ENCODE data around the gene CNPY3. TPM values are rescaled to one million over a fixed set of nuclear protein-coding genes. Genes with fewer than 3 reads are reported as not detected.

Gene CNPY3
- polyA plus RNA-seq, 1 donor (not counting 4 experiments of a cell fraction or from before 2014, with no cell fraction given): 19.7 TPM

DNA sequence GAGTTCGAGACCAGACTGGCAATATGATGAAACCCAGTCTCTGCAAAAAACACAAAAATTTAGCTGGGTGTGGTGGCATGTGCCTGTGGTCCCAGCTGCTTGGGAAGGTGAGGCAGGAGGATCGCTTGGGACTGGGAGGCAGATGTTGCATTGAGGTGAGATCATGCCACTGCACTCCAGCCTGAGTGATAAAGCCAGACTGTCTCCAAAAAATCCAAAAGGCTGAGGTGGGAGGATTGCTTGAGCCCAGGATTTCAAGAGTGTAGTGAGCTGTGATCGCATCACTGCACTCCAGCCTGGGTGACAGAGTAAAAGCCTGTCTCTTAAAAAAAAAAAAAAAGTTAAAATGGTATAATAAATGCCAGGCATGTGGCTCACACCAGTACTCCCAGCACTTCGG is 14.7 kb upstream of the CNPY3 start:
- Histone ChIP-seq H3K27me3 (ENCODE audit: control insufficient read depth, extremely low read depth, insufficient read depth, low read length) (peaks cover 4% of the 10 kb centered on the region), H3K9me1 (ENCODE audit: control insufficient read depth, extremely low read depth, insufficient read depth, low read length) (no peaks in the 10 kb centered on the region), H3K4me3 (ENCODE audit: control insufficient read depth in 2 of 3, extremely low read depth in 1 of 3, insufficient read depth in 2 of 3, low read depth in 1 of 3, low read length in 3 of 3) (no peak overlapping the region), H3K9ac (ENCODE audit: control insufficient read depth, extremely low read depth, insufficient read depth, low read length) (no peak overlapping the region), H3K4me2 (ENCODE audit: control insufficient read depth, extremely low read depth, insufficient read depth, low read depth, low read length) (no peak overlapping the region), H2AFZ (ENCODE audit: control insufficient read depth, low read length) (no peak overlapping the region), H4K20me1 (ENCODE audit: control insufficient read depth, extremely low read depth, insufficient read depth, low read length) (no peaks in the 10 kb centered on the region), H3K27ac (ENCODE audit: control insufficient read depth, insufficient read depth, low read length) (no peak overlapping the region), H3K79me2 (ENCODE audit: control insufficient read depth, insufficient read depth, low read length) (no peaks in the 10 kb centered on the region), H3K9me3 (ENCODE audit: control insufficient read depth, low read depth, low read length) (no peaks in the 10 kb centered on the region), H3K36me3 (ENCODE audit: control insufficient read depth in 2 of 2, extremely low read depth in 1 of 2, insufficient read depth in 2 of 2, low read length in 2 of 2) (no peaks in the 10 kb centered on the region), H3K4me1 (ENCODE audit: control insufficient read depth, extremely low read depth, insufficient read depth, low read length) (peaks cover under 1% of the 10 kb centered on the region)
- DNase-seq (ENCODE audit: low read depth, low spot score): no peak
- TF ChIP-seq, protein P1, sequence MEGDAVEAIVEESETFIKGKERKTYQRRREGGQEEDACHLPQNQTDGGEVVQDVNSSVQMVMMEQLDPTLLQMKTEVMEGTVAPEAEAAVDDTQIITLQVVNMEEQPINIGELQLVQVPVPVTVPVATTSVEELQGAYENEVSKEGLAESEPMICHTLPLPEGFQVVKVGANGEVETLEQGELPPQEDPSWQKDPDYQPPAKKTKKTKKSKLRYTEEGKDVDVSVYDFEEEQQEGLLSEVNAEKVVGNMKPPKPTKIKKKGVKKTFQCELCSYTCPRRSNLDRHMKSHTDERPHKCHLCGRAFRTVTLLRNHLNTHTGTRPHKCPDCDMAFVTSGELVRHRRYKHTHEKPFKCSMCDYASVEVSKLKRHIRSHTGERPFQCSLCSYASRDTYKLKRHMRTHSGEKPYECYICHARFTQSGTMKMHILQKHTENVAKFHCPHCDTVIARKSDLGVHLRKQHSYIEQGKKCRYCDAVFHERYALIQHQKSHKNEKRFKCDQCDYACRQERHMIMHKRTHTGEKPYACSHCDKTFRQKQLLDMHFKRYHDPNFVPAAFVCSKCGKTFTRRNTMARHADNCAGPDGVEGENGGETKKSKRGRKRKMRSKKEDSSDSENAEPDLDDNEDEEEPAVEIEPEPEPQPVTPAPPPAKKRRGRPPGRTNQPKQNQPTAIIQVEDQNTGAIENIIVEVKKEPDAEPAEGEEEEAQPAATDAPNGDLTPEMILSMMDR (optimal IDR thresholded peaks at IDR 0.05 in 1 of 3, IDR thresholded peaks at IDR 0.05 in 1 of 3, conservative IDR thresholded peaks at IDR 0.05 in 1 of 3; ENCODE audit: extremely low read depth in 1 of 3, insufficient read depth in 2 of 3, low read length in 3 of 3): no peak
- no peak for TF ChIP-seq EZH2 (IDR thresholded peaks at IDR 0.05; ENCODE audit: low read length)
- dilution Hi-C loops (cut with MboI; ENCODE audit: extremely low pct_ligation_motif_present, low sequenced_read_pairs): no loop called here
- FAIRE-seq: no peak

DNA sequence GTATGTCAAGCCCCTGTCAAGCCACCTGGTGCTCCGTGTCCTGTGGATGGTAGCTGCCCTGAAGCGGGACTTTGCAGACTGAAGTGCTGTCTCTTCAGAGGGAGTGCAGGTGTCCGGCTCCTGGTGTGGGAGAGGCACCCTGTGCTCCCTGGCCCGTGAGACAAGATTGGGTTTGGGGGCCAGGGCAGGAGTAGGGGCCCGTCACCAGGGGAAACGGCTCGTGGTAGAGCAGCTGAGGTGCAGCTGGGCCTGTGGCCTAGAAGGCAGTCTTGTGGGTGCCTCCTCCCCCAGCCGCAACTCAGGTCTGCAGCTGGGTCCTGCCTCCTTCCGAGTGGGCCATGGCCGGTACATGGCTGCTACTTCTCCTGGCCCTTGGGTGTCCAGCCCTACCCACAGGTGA is 13.5 kb upstream of the CNPY3 start, which contains the start of gene PTCRA:
Gene PTCRA, plus strand, starts transcription at position 322 of the 400 bp plus-strand sequence. Its CDS starts 17 bp downstream, at position 339.
- Histone ChIP-seq H3K36me3 (ENCODE audit: control insufficient read depth in 2 of 2, extremely low read depth in 1 of 2, insufficient read depth in 2 of 2, low read length in 2 of 2) (no peaks in the 10 kb centered on the region), H3K9ac (ENCODE audit: control insufficient read depth, extremely low read depth, insufficient read depth, low read length) (no peak within 1 kb of the TSS), H3K27me3 (ENCODE audit: control insufficient read depth, extremely low read depth, insufficient read depth, low read length) (peaks cover 4% of the 10 kb centered on the region), H3K9me1 (ENCODE audit: control insufficient read depth, extremely low read depth, insufficient read depth, low read length) (no peaks in the 10 kb centered on the region), H3K9me3 (ENCODE audit: control insufficient read depth, low read depth, low read length) (no peaks in the 10 kb centered on the region), H3K27ac (ENCODE audit: control insufficient read depth, insufficient read depth, low read length) (no peak within 1 kb of the TSS), H3K79me2 (ENCODE audit: control insufficient read depth, insufficient read depth, low read length) (no peaks in the 10 kb centered on the region), H4K20me1 (ENCODE audit: control insufficient read depth, extremely low read depth, insufficient read depth, low read length) (no peaks in the 10 kb centered on the region), H2AFZ (ENCODE audit: control insufficient read depth, low read length) (no peak within 1 kb of the TSS), H3K4me2 (ENCODE audit: control insufficient read depth, extremely low read depth, insufficient read depth, low read depth, low read length) (no peak within 1 kb of the TSS), H3K4me1 (ENCODE audit: control insufficient read depth, extremely low read depth, insufficient read depth, low read length) (peaks cover 3% of the 10 kb centered on the region), H3K4me3 (ENCODE audit: control insufficient read depth in 2 of 3, extremely low read depth in 1 of 3, insufficient read depth in 2 of 3, low read depth in 1 of 3, low read length in 3 of 3) (no peak within 1 kb of the TSS)
- FAIRE-seq (no peak), DNase-seq (ENCODE audit: low read depth, low spot score) (no peak)
- TF ChIP-seq, protein P1 (optimal IDR thresholded peaks at IDR 0.05 in 1 of 3, IDR thresholded peaks at IDR 0.05 in 1 of 3, conservative IDR thresholded peaks at IDR 0.05 in 1 of 3; ENCODE audit: extremely low read depth in 1 of 3, insufficient read depth in 2 of 3, low read length in 3 of 3): no peak
- TF ChIP-seq EZH2 (IDR thresholded peaks at IDR 0.05; ENCODE audit: low read length): no peak
- dilution Hi-C loops (cut with MboI; ENCODE audit: extremely low pct_ligation_motif_present, low sequenced_read_pairs): no loop called here

Data from keratinocyte (primary cell).